Measurements from ENCODE around the gene EFHC1.

GRCh38 chr6:52522151-52522626 is 102.0 kb downstream of the EFHC1 start:
- no peak for TF ChIP-seq TAF1 (IDR thresholded peaks at IDR 0.05; ENCODE audit: borderline replicate concordance, low read depth, low read length)
- no peak for TF ChIP-seq POLR2AphosphoS5 (IDR thresholded peaks at IDR 0.05; ENCODE audit: low read depth, low read length)

All from GM12892 (cell line).